Measurements from ENCODE around the gene TCEAL1. TPM values are rescaled to one million over a fixed set of nuclear protein-coding genes. Genes with fewer than 3 reads are reported as not detected.

The TCEAL1 gene
- 10 to 100 TPM; 49.3 to 63.1 (median 54.3) TPM for total RNA-seq

- no peak for TF ChIP-seq CTCF (IDR thresholded peaks at IDR 0.05)
- no peak for TF ChIP-seq POLR2A (IDR thresholded peaks at IDR 0.05)
- no peak for TF ChIP-seq EP300 (IDR thresholded peaks at IDR 0.05)
- TF ChIP-seq POLR2AphosphoS5 (IDR thresholded peaks at IDR 0.05), result no peak
- H3K9me3 ChIP-seq, result no peaks in the 10 kb centered on the region
- 22% methylated on average over 32 of the region's 32 CpGs for WGBS
- H3K4me3 ChIP-seq, result peak within 1 kb of the TSS; percentile 65
- H3K36me3 ChIP-seq, result no peaks in the 10 kb centered on the region
- peak; percentile 73 to 75 for DNase-seq (ENCODE audit: low spot score in 2 of 2)
- no peaks in the 10 kb centered on the region for H3K27me3 ChIP-seq
- peaks cover 10% of the 10 kb centered on the region for H3K4me1 ChIP-seq
- H3K27ac ChIP-seq, result peak within 1 kb of the TSS; percentile 94
Observed at GRCh38 chrX:103628386-103629317, at the start of gene TCEAL1. Gene TCEAL1, plus strand, starts transcription at chrX:103628975. Its CDS starts 942 bp downstream, at chrX:103629917.

GRCh38 chrX:103584596-103584995 lies 44.2 kb upstream of the TCEAL1 start:
- 67% methylated on average over 3 of the region's 3 CpGs for WGBS
- DNase-seq (ENCODE audit: low spot score in 2 of 2), result no peak
- TF ChIP-seq POLR2AphosphoS5 (IDR thresholded peaks at IDR 0.05) (no peak), EP300 (IDR thresholded peaks at IDR 0.05) (no peak), CTCF (IDR thresholded peaks at IDR 0.05) (no peak), POLR2A (IDR thresholded peaks at IDR 0.05) (no peak)
- no peaks in the 10 kb centered on the region for H3K27me3 ChIP-seq
- no peaks in the 10 kb centered on the region for H3K9me3 ChIP-seq
- H3K36me3 ChIP-seq, result no peaks in the 10 kb centered on the region
- H3K4me1 ChIP-seq, result peaks cover 12% of the 10 kb centered on the region
- H3K4me3 ChIP-seq, result no peak overlapping the region
- no peak overlapping the region for H3K27ac ChIP-seq

GRCh38 chrX:103585411-103586313 lies 43.1 kb upstream of the TCEAL1 start, which contains the start of gene TCEAL4:
Gene TCEAL4, plus strand, starts transcription at chrX:103585515. Its CDS starts 1,161 bp downstream, at chrX:103586676.
- TF ChIP-seq EP300 (IDR thresholded peaks at IDR 0.05), result no peak
- no peak for TF ChIP-seq POLR2AphosphoS5 (IDR thresholded peaks at IDR 0.05)
- TF ChIP-seq CTCF (IDR thresholded peaks at IDR 0.05), result no peak
- no peak for TF ChIP-seq POLR2A (IDR thresholded peaks at IDR 0.05)
- DNase-seq (ENCODE audit: low spot score in 2 of 2), result peak; percentile 73 to 80
- H3K36me3 ChIP-seq, result no peaks in the 10 kb centered on the region
- peaks cover 12% of the 10 kb centered on the region for H3K4me1 ChIP-seq
- no peaks in the 10 kb centered on the region for H3K27me3 ChIP-seq
- H3K4me3 ChIP-seq, result peak within 1 kb of the TSS; percentile 69
- WGBS, result 15% methylated on average over 56 of the region's 56 CpGs
- H3K9me3 ChIP-seq, result no peaks in the 10 kb centered on the region
- H3K27ac ChIP-seq, result peak within 1 kb of the TSS; percentile 86

- Histone ChIP-seq H3K9me3 (no peaks in the 10 kb centered on the region), H3K36me3 (no peaks in the 10 kb centered on the region), H3K4me1 (peaks cover 12% of the 10 kb centered on the region), H3K27ac (peak overlapping the region; percentile 86), H3K4me3 (peak overlapping the region; percentile 69), H3K27me3 (no peaks in the 10 kb centered on the region)
- no peak for DNase-seq (ENCODE audit: low spot score in 2 of 2)
- TF ChIP-seq CTCF (IDR thresholded peaks at IDR 0.05), result no peak
- no peak for TF ChIP-seq POLR2A (IDR thresholded peaks at IDR 0.05)
- no peak for TF ChIP-seq POLR2AphosphoS5 (IDR thresholded peaks at IDR 0.05)
- no peak for TF ChIP-seq EP300 (IDR thresholded peaks at IDR 0.05)
- 42% methylated on average over 5 of the region's 5 CpGs for WGBS
Observed at GRCh38 chrX:103586314-103586646, 42.5 kb upstream of the TCEAL1 start.

All from suprapubic skin (tissue), 4 donors.